ENCODE results near the gene ATP2B3.

Gene ATP2B3

GRCh38 chrX:153512501-153512893 lies 4.9 kb upstream of the ATP2B3 start:
- no peak overlapping the region for H3K4me3 ChIP-seq (ENCODE audit: low read depth, low read length)
- no peak for DNase-seq (ENCODE audit: low read depth)
- TF ChIP-seq CTCF (IDR thresholded peaks at IDR 0.05; ENCODE audit: control insufficient read depth, extremely low read depth, insufficient read depth) = no peak

GRCh38 chrX:153513265-153513664 lies 4.2 kb upstream of the ATP2B3 start:
- no peak for TF ChIP-seq CTCF (IDR thresholded peaks at IDR 0.05; ENCODE audit: control insufficient read depth, extremely low read depth, insufficient read depth)
- no peak overlapping the region for H3K4me3 ChIP-seq (ENCODE audit: low read depth, low read length)
- no peak for DNase-seq (ENCODE audit: low read depth)

GRCh38 chrX:153514259-153514658 lies 3.2 kb upstream of the ATP2B3 start:
- H3K4me3 ChIP-seq (ENCODE audit: low read depth, low read length) = no peak overlapping the region
- TF ChIP-seq CTCF (IDR thresholded peaks at IDR 0.05; ENCODE audit: control insufficient read depth, extremely low read depth, insufficient read depth) = no peak

GRCh38 chrX:153515435-153515834 lies 2.0 kb upstream of the ATP2B3 start:
- no peak for DNase-seq (ENCODE audit: low read depth)
- TF ChIP-seq CTCF (IDR thresholded peaks at IDR 0.05; ENCODE audit: control insufficient read depth, extremely low read depth, insufficient read depth) = no peak
- no peak overlapping the region for H3K4me3 ChIP-seq (ENCODE audit: low read depth, low read length)

More at GRCh38 chrX:153514259-153514658, 3.2 kb upstream of the ATP2B3 start:
- no peak for DNase-seq (ENCODE audit: low read depth)

- no peak for DNase-seq (ENCODE audit: low read depth)
- no peak for TF ChIP-seq CTCF (IDR thresholded peaks at IDR 0.05; ENCODE audit: control insufficient read depth, extremely low read depth, insufficient read depth)
Observed at GRCh38 chrX:153516073-153516472, 1.4 kb upstream of the ATP2B3 start.

GRCh38 chrX:153517946-153518834 lies 748 bp downstream of the ATP2B3 start:
- DNase-seq (ENCODE audit: low read depth) = no peak
- H3K4me3 ChIP-seq (ENCODE audit: low read depth, low read length) = no peak overlapping the region
- TF ChIP-seq CTCF (IDR thresholded peaks at IDR 0.05; ENCODE audit: control insufficient read depth, extremely low read depth, insufficient read depth) = no peak

More at GRCh38 chrX:153516073-153516472, 1.4 kb upstream of the ATP2B3 start:
- no peak overlapping the region for H3K4me3 ChIP-seq (ENCODE audit: low read depth, low read length)
